ENCODE data around the gene GNB2. TPM values are rescaled to one million over a fixed set of nuclear protein-coding genes. Genes with fewer than 3 reads are reported as not detected.
"Not testable (repeated sequence)": the region's sequence is repeated elsewhere in the genome, so short reads cannot be mapped to it uniquely, and the experiment has no call there.

Gene GNB2
- total and polyA plus RNA-seq, 8 donors: 151 to 273 (median 200) TPM

GRCh38 chr7:100649826-100650565 lies 23.5 kb upstream of the GNB2 start:
- Histone ChIP-seq H3K9me3 (no peaks in the 10 kb centered on the region), H3K27me3 (peaks cover 6 to 66% of the 10 kb centered on the region in 2 donors), H3K36me3 (no peaks in the 10 kb centered on the region), H3K4me3 (no peak overlapping the region), H3K27ac (no peak overlapping the region), H3K4me1 (no peaks in the 10 kb centered on the region)
- TF ChIP-seq CTCF (IDR thresholded peaks at IDR 0.05): no peak
- intact Hi-C loops (cut with DNase I): no loop called here
- DNase-seq (peak in 1 of 4 donors; percentile 8), ATAC-seq (no peak)

GRCh38 chr7:100654908-100655831 lies 18.4 kb upstream of the GNB2 start:
- intact Hi-C loops (cut with DNase I): no loop called here
- Histone ChIP-seq H3K4me3 (no peak overlapping the region), H3K27ac (no peak overlapping the region), H3K9me3 (no peaks in the 10 kb centered on the region), H3K27me3 (peaks cover 25 to 93% of the 10 kb centered on the region in 2 donors), H3K4me1 (no peaks in the 10 kb centered on the region), H3K36me3 (no peaks in the 10 kb centered on the region)
- DNase-seq (peak in 1 of 4 donors; percentile 57), ATAC-seq (no peak)
- no peak for TF ChIP-seq CTCF (IDR thresholded peaks at IDR 0.05)

- no peaks in the 10 kb centered on the region for H3K36me3 ChIP-seq
- TF ChIP-seq CTCF (IDR thresholded peaks at IDR 0.05): no peak
- intact Hi-C loops (cut with DNase I): no loop called here
- DNase-seq (peak in 2 of 4 donors; percentile 53 to 85), ATAC-seq (peak; percentile 91)
- no peaks in the 10 kb centered on the region for H3K9me3 ChIP-seq
- H3K4me1 ChIP-seq: no peaks in the 10 kb centered on the region
- H3K4me3 ChIP-seq: no peak within 1 kb of the TSS
- H3K27me3 ChIP-seq: peaks cover 25 to 98% of the 10 kb centered on the region in 2 donors
- no peak within 1 kb of the TSS for H3K27ac ChIP-seq
Observed at GRCh38 chr7:100655908-100656674, 17.4 kb upstream of the GNB2 start, which contains the start of gene ACTL6B. Gene ACTL6B, minus strand, starts transcription at chr7:100656448. Its CDS starts 94 bp downstream, at chr7:100656354.

GRCh38 chr7:100662194-100662776 lies 11.3 kb upstream of the GNB2 start:
- intact Hi-C loops (cut with DNase I); H3K36me3 ChIP-seq; H3K4me1 ChIP-seq; H3K9me3 ChIP-seq; H3K27ac ChIP-seq; ATAC-seq; H3K4me3 ChIP-seq: not testable (repeated sequence)
- H3K27me3 ChIP-seq: peaks cover 0 to 47% of the 10 kb centered on the region in 2 donors
- peak in 1 of 4 donors; percentile 25 for DNase-seq

GRCh38 chr7:100665168-100665726 lies 8.3 kb upstream of the GNB2 start:
- DNase-seq: no peak
- TF ChIP-seq CTCF (IDR thresholded peaks at IDR 0.05): no peak
- H3K4me3 ChIP-seq: no peak overlapping the region
- H3K27ac ChIP-seq: no peak overlapping the region
- H3K27me3 ChIP-seq: peaks cover 0 to 17% of the 10 kb centered on the region in 2 donors
- H3K4me1 ChIP-seq: no peaks in the 10 kb centered on the region
- intact Hi-C loops (cut with DNase I): no loop called here
- H3K9me3 ChIP-seq: no peaks in the 10 kb centered on the region
- no peaks in the 10 kb centered on the region for H3K36me3 ChIP-seq
- ATAC-seq: no peak

All from left lung (tissue), 10 donors.